B cell (primary cell): ENCODE measurements around the gene MESP2. TPM values are rescaled to one million over a fixed set of nuclear protein-coding genes. Genes with fewer than 3 reads are reported as not detected.

Experiments used
- ATAC-seq: fragments of 200-7000 bp; cut with Tn5 transposase; one replicate; pipeline ENCODE4 v1.10.0; 2021; ENCODE audit warnings: low read depth, mild to moderate bottlenecking, moderate number of reproducible peaks, moderate library complexity
- CTCF ChIA-PET: fragments of 350-600 bp; sonication (Branson Sonifier 250); formaldehyde crosslinking; loops from one replicate; lab custom pipeline; 2021; ENCODE audit warnings: antibody characterized with exemption, inconsistent platforms; lab: Charles Lee
- POLR2A ChIA-PET: fragments of 350-600 bp; sonication (Branson Sonifier 250); formaldehyde crosslinking; loops from one replicate; lab custom pipeline; 2021; ENCODE audit warnings: antibody characterized with exemption; lab: Charles Lee
- DNase-seq: peaks from one replicate; pipeline ENCODE4 v3.0.0; 2013
- H2AFZ ChIP-seq: 2 replicates; pipeline ENCODE4 v1.6.1; 2012; ENCODE audit warnings: mild to moderate bottlenecking, low read depth, low read length; ENCODE audit not compliant: insufficient read depth, poor library complexity, severe bottlenecking
- H3K27ac ChIP-seq, 2 donors: 1 replicate in 1 of 2; 2 replicates in 1 of 2; pipeline ENCODE4 v1.5.1; 2012 to 2013; ENCODE audit warnings: low read length in 2 of 2, mild to moderate bottlenecking in 2 of 2, moderate library complexity in 1 of 2
- H3K27me3 ChIP-seq, 4 experiments: fragments of 200-600 bp in 1 of 4; sonication (generic) in 1 of 4; replicated peaks in 1 of 4; 1 replicate in 2 of 4; 2 replicates in 2 of 4; pipeline versions ENCODE4 v1.6.1 to v1.7.0; 2013 to 2016; ENCODE audit warnings: low read length in 3 of 4, mild to moderate bottlenecking in 2 of 4, mixed read lengths in 1 of 4, moderate library complexity in 1 of 4; ENCODE audit not compliant: insufficient read depth in 4 of 4, control insufficient read depth in 3 of 4; ENCODE audit errors: control extremely low read depth in 1 of 4
- H3K36me3 ChIP-seq, 2 experiments: replicated peaks in 1 of 2; 1 replicate in 1 of 2; 2 replicates in 1 of 2; pipeline versions ENCODE4 v1.6.1 to v1.7.1; 2013; ENCODE audit warnings: low read length in 1 of 2; ENCODE audit not compliant: insufficient read depth in 2 of 2, control insufficient read depth in 1 of 2; ENCODE audit errors: control extremely low read depth in 1 of 2, extremely low read depth in 1 of 2
- H3K4me1 ChIP-seq, 2 donors: fragments of 200-600 bp in 1 of 2; sonication (generic) in 1 of 2; 1 replicate in 1 of 2; 2 replicates in 1 of 2; pipeline versions ENCODE4 v1.5.1 to v1.6.1; 2013 to 2017; ENCODE audit warnings: low read length in 2 of 2; ENCODE audit not compliant: control insufficient read depth in 2 of 2, insufficient read depth in 2 of 2
- H3K4me2 ChIP-seq: replicated peaks from 2 replicates; pipeline ENCODE3; 2012; ENCODE audit warnings: mild to moderate bottlenecking, low read depth, low read length; ENCODE audit not compliant: poor library complexity, severe bottlenecking
- H3K4me3 ChIP-seq, 5 experiments: fragments of 200-600 bp in 1 of 5; sonication (generic) in 1 of 5; 1 replicate in 3 of 5; 2 replicates in 2 of 5; pipeline versions ENCODE4 v1.5.1 to v1.7.0; 2011 to 2016; ENCODE audit warnings: low read length in 4 of 5, mild to moderate bottlenecking in 4 of 5, low read depth in 2 of 5, control low read depth in 1 of 5, moderate library complexity in 1 of 5; ENCODE audit not compliant: insufficient read depth in 1 of 5; ENCODE audit errors: control extremely low read depth in 1 of 5, extremely low read depth in 1 of 5
- H3K79me2 ChIP-seq: fragments of 200-600 bp; sonication (generic); one replicate; pipeline ENCODE4 v1.6.0; 2016; ENCODE audit warnings: low read length; ENCODE audit not compliant: control insufficient read depth, insufficient read depth
- H3K9ac ChIP-seq: fragments of 200-600 bp; sonication (generic); 2 replicates; pipeline ENCODE4 v1.6.1; 2017; ENCODE audit warnings: mild to moderate bottlenecking, low read length, moderate library complexity
- H3K9me3 ChIP-seq, 3 donors: one replicate each; pipeline versions ENCODE4 v1.6.1 to v1.7.1; 2013; ENCODE audit warnings: low read length in 2 of 3; ENCODE audit not compliant: control insufficient read depth in 2 of 3, insufficient read depth in 1 of 3; ENCODE audit errors: control extremely low read depth in 1 of 3
- H4K20me1 ChIP-seq: 2 replicates; pipeline ENCODE4 v1.6.0; 2012; ENCODE audit warnings: mild to moderate bottlenecking, low read length; ENCODE audit not compliant: insufficient read depth, control insufficient read depth, poor library complexity, severe bottlenecking
- H3K27ac Mint-ChIP-seq: one replicate; pipeline ENCODE4 v1.8.0; 2021; ENCODE audit warnings: mixed read lengths
- H3K27me3 Mint-ChIP-seq: one replicate; pipeline ENCODE4 v1.8.0; 2021; ENCODE audit warnings: mixed read lengths
- H3K4me1 Mint-ChIP-seq: one replicate; pipeline ENCODE4 v1.8.0; 2021; ENCODE audit warnings: mixed read lengths
- H3K4me3 Mint-ChIP-seq: one replicate; pipeline ENCODE4 v1.8.0; 2021; ENCODE audit warnings: mixed read lengths
- H3K9me3 Mint-ChIP-seq: one replicate; pipeline ENCODE4 v1.8.0; 2022; ENCODE audit warnings: mixed read lengths; ENCODE audit not compliant: insufficient read depth
- CTCF ChIP-seq: fragments of 200-600 bp; IDR thresholded peaks from one replicate; pipeline ENCODE4 v1.8.0; 2022; ENCODE audit warnings: antibody characterized with exemption, mild to moderate bottlenecking
- EZH2 ChIP-seq: IDR thresholded peaks from 2 replicates; pipeline ENCODE4 v1.6.1; 2012; ENCODE audit warnings: borderline replicate concordance, low read depth, mild to moderate bottlenecking, moderate library complexity, low read length; ENCODE audit not compliant: insufficient read depth, poor library complexity, severe bottlenecking
- WGBS: methylation state at CpG from one replicate; pipeline ENCODE4 v1.1.5; 2013; ENCODE audit warnings: missing lambda C conversion rate; ENCODE audit not compliant: insufficient coverage; 5-methylcytosine and 5-hydroxymethylcytosine counted together
- intact Hi-C: fragments of 100-400 bp; cut with micrococcal nuclease; formaldehyde crosslinking; loops from one replicate; pipeline ENCODE4 v1.10.0; 2022
- polyA plus RNA-seq: library from polyadenylated mRNA; depleted of rRNA; stranded (reverse); fragments of >200 nt; gene quantifications from 2 replicates; pipeline ENCODE4 v1.2.3, GENCODE V29; 2012
- total RNA-seq, 2 donors: library from RNA; stranded (reverse); fragments of 120-200 nt in 1 of 2; gene quantifications; 1 replicate in 1 of 2; 2 replicates in 1 of 2; pipeline versions ENCODE4 v1.2.3 to v1.2.4, GENCODE V29; 2013 to 2022

Gene MESP2
- total and polyA plus RNA-seq, 2 donors (not counting 1 experiment from before 2014, with no cell fraction given): not detected

- Histone ChIP-seq H2AFZ (no peak overlapping the region), H3K79me2 (no peaks in the 10 kb centered on the region), H4K20me1 (no peaks in the 10 kb centered on the region), H3K36me3 (no peaks in the 10 kb centered on the region), H3K27me3 (peaks cover 0 to 51% (median 27%) of the 10 kb centered on the region in 4 experiments), H3K27ac (no peak overlapping the region), H3K9ac (no peak overlapping the region), H3K4me3 (no peak overlapping the region), H3K4me1 (peaks cover 14 to 17% of the 10 kb centered on the region in 2 donors), H3K9me3 (peaks cover 0 to 11% (median 0%) of the 10 kb centered on the region in 3 donors), H3K4me2 (no peak overlapping the region)
- no peak for TF ChIP-seq CTCF
- WGBS: 100% methylated on average over 1 of the region's 3 CpGs
- H3K4me3 Mint-ChIP-seq: peak overlapping the region; percentile 84
- peaks cover 45% of the 10 kb centered on the region for H3K27me3 Mint-ChIP-seq
- H3K9me3 Mint-ChIP-seq: no peaks in the 10 kb centered on the region
- ATAC-seq (no peak), DNase-seq (no peak)
- CTCF ChIA-PET: no interaction called here
- intact Hi-C loops: no loop called here
- H3K4me1 Mint-ChIP-seq: peaks cover 9% of the 10 kb centered on the region
- H3K27ac Mint-ChIP-seq: no peak overlapping the region
- POLR2A ChIA-PET: no interaction called here
Measured at GRCh38 chr15:89815769-89816168, 39.6 kb downstream of the MESP2 start.

GRCh38 chr15:89817701-89818280 lies 41.7 kb downstream of the MESP2 start:
- Histone ChIP-seq H2AFZ (no peak overlapping the region), H3K4me2 (no peak overlapping the region), H3K27me3 (peaks cover 0 to 42% (median 27%) of the 10 kb centered on the region in 4 experiments), H3K79me2 (no peaks in the 10 kb centered on the region), H3K4me3 (no peak overlapping the region), H3K9ac (no peak overlapping the region), H4K20me1 (no peaks in the 10 kb centered on the region), H3K36me3 (no peaks in the 10 kb centered on the region), H3K4me1 (peaks cover 14 to 17% of the 10 kb centered on the region in 2 donors), H3K27ac (no peak overlapping the region), H3K9me3 (peaks cover 0 to 15% (median 0%) of the 10 kb centered on the region in 3 donors)
- ChIA-PET CTCF (no interaction called here), POLR2A (no interaction called here)
- ATAC-seq: no peak
- no peak for TF ChIP-seq EZH2
- no peak for TF ChIP-seq CTCF
- WGBS: 83% methylated on average over 6 of the region's 10 CpGs
- intact Hi-C loops: no loop called here
- Mint-ChIP-seq H3K4me3 (no peak overlapping the region), H3K27ac (no peak overlapping the region), H3K9me3 (no peaks in the 10 kb centered on the region), H3K27me3 (peaks cover 54% of the 10 kb centered on the region), H3K4me1 (peaks cover 12% of the 10 kb centered on the region)
- no peak for DNase-seq
